IMR-90 (cell line): Measurements from ENCODE around the gene FCMR. TPM values are rescaled to one million over a fixed set of nuclear protein-coding genes. Genes with fewer than 3 reads are reported as not detected.

Experiments
- ATAC-seq: fragments of 200-7000 bp; cut with Tn5 transposase; 2 replicates; pipeline ENCODE4 v1.9.1; 2020; ENCODE audit warnings: low read depth, mild to moderate bottlenecking, moderate library complexity
- BruUV-seq: library from RNA; stranded (reverse); fragments of 400-500 nt; replicated peaks from 2 replicates; lab custom pipeline; 2021; lab: Mats Ljungman, UMichigan
- CTCF ChIA-PET: fragments of 300-600 bp; formaldehyde crosslinking; extraction: SDS; loops from one replicate; lab custom pipeline; 2021; ENCODE audit warnings: antibody characterized with exemption; lab: Yijun Ruan, JAX
- POLR2A ChIA-PET: fragments of 300-600 bp; sonication (Branson Sonifier 250); formaldehyde crosslinking; loops from one replicate; lab custom pipeline; 2022; ENCODE audit warnings: antibody characterized with exemption; ENCODE audit not compliant: unreplicated experiment; lab: Charles Lee
- DNase-seq: peaks from one replicate; pipeline ENCODE4 v3.0.0; 2013
- H2AFZ ChIP-seq: replicated peaks from 2 replicates; pipeline ENCODE3; 2013; ENCODE audit warnings: low read length, mild to moderate bottlenecking; ENCODE audit not compliant: poor library complexity
- H2AK5ac ChIP-seq: 2 replicates; pipeline ENCODE4 v1.6.1; 2013; ENCODE audit warnings: low read depth, low read length, inconsistent platforms
- H2AK9ac ChIP-seq: replicated peaks from 2 replicates; pipeline ENCODE3; 2013; ENCODE audit warnings: mild to moderate bottlenecking, low read depth, low read length, moderate library complexity; ENCODE audit not compliant: poor library complexity
- H2BK120ac ChIP-seq: 2 replicates; pipeline ENCODE4 v1.6.1; 2013; ENCODE audit warnings: low read depth, low read length, inconsistent platforms
- H2BK15ac ChIP-seq: 3 replicates; pipeline ENCODE4 v1.6.1; 2013; ENCODE audit warnings: low read depth, low read length, inconsistent platforms
- H2BK20ac ChIP-seq: 2 replicates; pipeline ENCODE4 v1.6.1; 2013; ENCODE audit warnings: low read depth, mild to moderate bottlenecking, inconsistent platforms, low read length, moderate library complexity
- H2BK5ac ChIP-seq: 2 replicates; pipeline ENCODE4 v1.6.1; 2013; ENCODE audit warnings: mild to moderate bottlenecking, low read depth, low read length, inconsistent platforms; ENCODE audit not compliant: poor library complexity, severe bottlenecking
- H3K14ac ChIP-seq: replicated peaks from 2 replicates; pipeline ENCODE4 v1.6.1; 2013; ENCODE audit warnings: low read depth, low read length, inconsistent platforms
- H3K18ac ChIP-seq: 2 replicates; pipeline ENCODE4 v1.6.1; 2013; ENCODE audit warnings: low read depth, low read length, control low read depth
- H3K23ac ChIP-seq: 2 replicates; pipeline ENCODE4 v1.6.1; 2013; ENCODE audit warnings: low read depth, low read length, inconsistent platforms
- H3K27ac ChIP-seq: 2 replicates; pipeline ENCODE4 v1.5.1; 2013; ENCODE audit warnings: mild to moderate bottlenecking, control low read depth, low read length; ENCODE audit not compliant: insufficient read depth
- H3K27me3 ChIP-seq: 2 replicates; pipeline ENCODE4 v1.6.1; 2013; ENCODE audit warnings: low read length; ENCODE audit not compliant: control insufficient read depth, insufficient read depth
- H3K36me3 ChIP-seq: 2 replicates; pipeline ENCODE4 v1.6.1; 2013; ENCODE audit warnings: low read length, mixed read lengths; ENCODE audit not compliant: control insufficient read depth, insufficient read depth
- H3K4ac ChIP-seq: 2 replicates; pipeline ENCODE4 v1.6.1; 2013; ENCODE audit warnings: low read depth, low read length, inconsistent platforms
- H3K4me1 ChIP-seq: 2 replicates; pipeline ENCODE4 v1.6.1; 2013; ENCODE audit warnings: low read length, mixed read lengths; ENCODE audit not compliant: control insufficient read depth, insufficient read depth
- H3K4me2 ChIP-seq: 2 replicates; pipeline ENCODE4 v1.6.1; 2013; ENCODE audit warnings: low read depth, mild to moderate bottlenecking, control low read depth, low read length, moderate library complexity
- H3K4me3 ChIP-seq: 2 replicates; pipeline ENCODE4 v1.5.1; 2013; ENCODE audit warnings: low read depth, mild to moderate bottlenecking, control low read depth, low read length, moderate library complexity; ENCODE audit not compliant: insufficient read depth
- H3K56ac ChIP-seq: 2 replicates; pipeline ENCODE4 v1.6.1; 2013; ENCODE audit warnings: low read length, inconsistent platforms; ENCODE audit not compliant: insufficient read depth; ENCODE audit errors: extremely low read depth
- H3K79me1 ChIP-seq, 2 experiments: 2 replicates each; pipeline ENCODE4 v1.6.1; 2013; ENCODE audit warnings: low read length in 2 of 2, inconsistent platforms in 1 of 2, low read depth in 1 of 2
- H3K9ac ChIP-seq: 2 replicates; pipeline ENCODE4 v1.6.1; 2013; ENCODE audit warnings: low read depth, low read length, control low read depth
- H3K9me1 ChIP-seq: 2 replicates; pipeline ENCODE4 v1.6.1; 2013; ENCODE audit warnings: low read length, inconsistent platforms; ENCODE audit not compliant: insufficient read depth
- H3K9me3 ChIP-seq: 2 replicates; pipeline ENCODE4 v1.6.1; 2013; ENCODE audit warnings: low read length; ENCODE audit not compliant: control insufficient read depth, insufficient read depth
- H4K20me1 ChIP-seq: 2 replicates; pipeline ENCODE4 v1.6.1; 2013; ENCODE audit warnings: low read length, inconsistent platforms; ENCODE audit not compliant: insufficient read depth
- H4K5ac ChIP-seq: 2 replicates; pipeline ENCODE4 v1.6.1; 2013; ENCODE audit warnings: mild to moderate bottlenecking, low read depth, low read length, control low read depth
- H4K8ac ChIP-seq, 2 experiments: 2 replicates each; pipeline ENCODE4 v1.6.1; 2013; ENCODE audit warnings: low read depth in 2 of 2, low read length in 2 of 2, control low read depth in 1 of 2, inconsistent platforms in 1 of 2
- H4K91ac ChIP-seq: 2 replicates; pipeline ENCODE4 v1.6.1; 2013; ENCODE audit warnings: low read depth, low read length, inconsistent platforms; ENCODE audit not compliant: insufficient read depth
- BHLHE40 ChIP-seq: fragments of 150-350 bp; IDR thresholded peaks from 2 replicates; pipeline ENCODE4 v1.6.1; 2016; ENCODE audit warnings: mild to moderate bottlenecking, low read depth, low read length
- CEBPB ChIP-seq: IDR thresholded peaks from 2 replicates; pipeline ENCODE4 v1.6.1; 2012; ENCODE audit warnings: low read depth, low read length, improper control_type of control experiment
- CHD1 ChIP-seq: IDR thresholded peaks from 2 replicates; pipeline ENCODE4 v1.6.1; 2012; ENCODE audit warnings: low read depth, low read length, improper control_type of control experiment
- FOS ChIP-seq: fragments of 150-350 bp; IDR thresholded peaks from 2 replicates; pipeline ENCODE4 v1.6.1; 2016; ENCODE audit warnings: low read depth, low read length
- MAFK ChIP-seq: IDR thresholded peaks from 2 replicates; pipeline ENCODE4 v1.6.1; 2012; ENCODE audit warnings: low read depth, low read length, improper control_type of control experiment
- MAZ ChIP-seq: IDR thresholded peaks from 2 replicates; pipeline ENCODE4 v1.6.1; 2012; ENCODE audit warnings: low read depth, mild to moderate bottlenecking, low read length, improper control_type of control experiment, moderate library complexity, borderline replicate concordance
- MXI1 ChIP-seq: IDR thresholded peaks from 2 replicates; pipeline ENCODE4 v1.6.1; 2012; ENCODE audit warnings: low read depth, mild to moderate bottlenecking, low read length, moderate library complexity, borderline replicate concordance
- NFE2L2 ChIP-seq: fragments of 150-350 bp; IDR thresholded peaks from 2 replicates; pipeline ENCODE4 v1.6.1; 2016; ENCODE audit warnings: low read depth, mild to moderate bottlenecking, low read length
- POLR2A ChIP-seq: IDR thresholded peaks from 2 replicates; pipeline ENCODE4 v1.6.1; 2012; ENCODE audit warnings: mild to moderate bottlenecking, low read depth, low read length
- RAD21 ChIP-seq: IDR thresholded peaks from 2 replicates; pipeline ENCODE4 v1.6.1; 2012; ENCODE audit warnings: low read length, improper control_type of control experiment
- RCOR1 ChIP-seq: IDR thresholded peaks from 2 replicates; pipeline ENCODE4 v1.6.1; 2012; ENCODE audit warnings: mild to moderate bottlenecking, low read length, improper control_type of control experiment; ENCODE audit not compliant: insufficient replicate concordance
- RFX5 ChIP-seq: IDR thresholded peaks from 2 replicates; pipeline ENCODE4 v1.8.0; 2012; ENCODE audit warnings: low read depth, mild to moderate bottlenecking, low read length, moderate library complexity
- SMC3 ChIP-seq: fragments of 150-350 bp; IDR thresholded peaks from 2 replicates; pipeline ENCODE4 v1.6.1; 2016; ENCODE audit warnings: low read depth, mild to moderate bottlenecking, antibody characterized with exemption, low read length, moderate library complexity
- WGBS, 2 experiments: methylation state at CpG; one replicate each; pipeline versions ENCODE4 v1.1.5 to v1.1.7; 2013; ENCODE audit warnings: missing lambda C conversion rate in 2 of 2; ENCODE audit not compliant: insufficient read length in 1 of 2; ENCODE audit errors: extremely low coverage in 2 of 2; 5-methylcytosine and 5-hydroxymethylcytosine counted together
- dilution Hi-C: fragments of 300-500 bp; cut with HindIII; formaldehyde crosslinking; loops from one replicate; pipeline ENCODE4 v1.14.3; 2018; ENCODE audit warnings: low sequenced_read_pairs; ENCODE audit not compliant: unreplicated experiment
- in situ Hi-C: fragments of 300-500 bp; cut with MboI; formaldehyde crosslinking; loops from 3 replicates; pipeline ENCODE4 v1.14.3; 2019; ENCODE audit warnings: low sequenced_read_pairs, inconsistent platforms, mixed read lengths
- intact Hi-C: fragments of 100-400 bp; cut with micrococcal nuclease; formaldehyde crosslinking; loops from 2 replicates; pipeline ENCODE4 v1.10.0; 2022
- polyA plus RNA-seq, 3 experiments: library from polyadenylated mRNA; depleted of rRNA; stranded (reverse); fragments of >200 nt; gene quantifications; 2 replicates each; pipeline ENCODE4 v1.2.3, GENCODE V29; 2012; ENCODE audit warnings: low replicate concordance in 1 of 3
- total RNA-seq: library from RNA; depleted of rRNA; stranded (reverse); fragments of >200 nt; gene quantifications from 2 replicates; pipeline ENCODE4 v1.2.3, GENCODE V29; 2012
- TF ChIP-seq, protein P1 (sequence below): fragments of 150-350 bp; IDR thresholded peaks from 2 replicates; pipeline ENCODE4 v1.6.1; 2016; ENCODE audit warnings: low read depth, mild to moderate bottlenecking, low read length, moderate library complexity, borderline replicate concordance
- TF ChIP-seq, protein P2 (sequence below): fragments of 150-350 bp; IDR thresholded peaks from 2 replicates; pipeline ENCODE4 v1.6.1; 2017; ENCODE audit warnings: mild to moderate bottlenecking, antibody characterized with exemption, low read length, low read depth
- TF ChIP-seq, protein P3 (sequence below): conservative IDR thresholded peaks from 2 replicates; pipeline ENCODE4 v1.5.1; 2012; ENCODE audit warnings: mild to moderate bottlenecking, low read depth, low read length, improper control_type of control experiment

Gene FCMR
- total and polyA plus RNA-seq, 2 of the 4 experiments (the other 2 are of a cell fraction) = 0.09 TPM; not detected in 1

DNA sequence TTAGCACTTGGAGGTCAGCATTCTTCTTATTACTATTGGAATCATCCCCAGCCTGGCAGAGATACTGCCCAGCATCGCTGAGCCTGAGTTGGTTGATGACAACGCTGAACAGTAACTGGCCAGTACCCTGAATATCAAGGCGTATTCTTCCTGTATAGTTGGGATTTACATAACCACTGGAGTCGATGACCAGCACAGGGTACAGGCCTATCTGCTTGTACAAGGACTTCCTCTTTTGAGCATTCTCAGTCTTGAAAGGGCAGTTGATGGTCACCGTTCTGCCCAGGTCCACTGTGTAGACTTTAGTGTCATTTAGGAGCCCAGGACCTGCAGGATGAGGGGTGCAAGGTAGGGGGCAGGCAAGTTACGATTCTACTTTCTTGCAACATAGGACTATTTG, 15.7 kb upstream of the FCMR start:
- Histone ChIP-seq H3K27ac (no peak overlapping the region), H3K4me1 (no peaks in the 10 kb centered on the region), H3K18ac (no peak overlapping the region), H3K9ac (no peak overlapping the region), H3K23ac (no peak overlapping the region), H3K56ac (no peak overlapping the region), H2BK120ac (no peak overlapping the region), H3K4me3 (no peak overlapping the region), H4K5ac (no peak overlapping the region), H4K20me1 (no peaks in the 10 kb centered on the region), H2AFZ (no peak overlapping the region), H3K14ac (no peak overlapping the region), H3K27me3 (peaks cover 41% of the 10 kb centered on the region), H2AK5ac (no peak overlapping the region), H4K91ac (no peak overlapping the region), H3K36me3 (no peaks in the 10 kb centered on the region), H4K8ac (no peak overlapping the region), H3K9me3 (no peaks in the 10 kb centered on the region), H2BK15ac (no peak overlapping the region), H3K9me1 (no peaks in the 10 kb centered on the region), H3K4ac (no peak overlapping the region), H3K79me1 (no peaks in the 10 kb centered on the region), H2BK20ac (no peak overlapping the region), H2BK5ac (no peak overlapping the region), H2AK9ac (peak overlapping the region; percentile 35), H3K4me2 (no peak overlapping the region)
- CTCF ChIA-PET = no interaction called here
- TF ChIP-seq, protein P1, sequence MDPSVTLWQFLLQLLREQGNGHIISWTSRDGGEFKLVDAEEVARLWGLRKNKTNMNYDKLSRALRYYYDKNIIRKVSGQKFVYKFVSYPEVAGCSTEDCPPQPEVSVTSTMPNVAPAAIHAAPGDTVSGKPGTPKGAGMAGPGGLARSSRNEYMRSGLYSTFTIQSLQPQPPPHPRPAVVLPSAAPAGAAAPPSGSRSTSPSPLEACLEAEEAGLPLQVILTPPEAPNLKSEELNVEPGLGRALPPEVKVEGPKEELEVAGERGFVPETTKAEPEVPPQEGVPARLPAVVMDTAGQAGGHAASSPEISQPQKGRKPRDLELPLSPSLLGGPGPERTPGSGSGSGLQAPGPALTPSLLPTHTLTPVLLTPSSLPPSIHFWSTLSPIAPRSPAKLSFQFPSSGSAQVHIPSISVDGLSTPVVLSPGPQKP = no peak
- TF ChIP-seq CHD1 (no peak), NFE2L2 (no peak), FOS (no peak), CEBPB (no peak), RFX5 (no peak), MAZ (no peak), MXI1 (no peak), POLR2A (no peak), MAFK (no peak), RAD21 (no peak), RCOR1 (no peak), BHLHE40 (no peak), SMC3 (no peak)
- TF ChIP-seq, protein P2, sequence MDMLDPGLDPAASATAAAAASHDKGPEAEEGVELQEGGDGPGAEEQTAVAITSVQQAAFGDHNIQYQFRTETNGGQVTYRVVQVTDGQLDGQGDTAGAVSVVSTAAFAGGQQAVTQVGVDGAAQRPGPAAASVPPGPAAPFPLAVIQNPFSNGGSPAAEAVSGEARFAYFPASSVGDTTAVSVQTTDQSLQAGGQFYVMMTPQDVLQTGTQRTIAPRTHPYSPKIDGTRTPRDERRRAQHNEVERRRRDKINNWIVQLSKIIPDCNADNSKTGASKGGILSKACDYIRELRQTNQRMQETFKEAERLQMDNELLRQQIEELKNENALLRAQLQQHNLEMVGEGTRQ = no peak
- TF ChIP-seq, protein P3, sequence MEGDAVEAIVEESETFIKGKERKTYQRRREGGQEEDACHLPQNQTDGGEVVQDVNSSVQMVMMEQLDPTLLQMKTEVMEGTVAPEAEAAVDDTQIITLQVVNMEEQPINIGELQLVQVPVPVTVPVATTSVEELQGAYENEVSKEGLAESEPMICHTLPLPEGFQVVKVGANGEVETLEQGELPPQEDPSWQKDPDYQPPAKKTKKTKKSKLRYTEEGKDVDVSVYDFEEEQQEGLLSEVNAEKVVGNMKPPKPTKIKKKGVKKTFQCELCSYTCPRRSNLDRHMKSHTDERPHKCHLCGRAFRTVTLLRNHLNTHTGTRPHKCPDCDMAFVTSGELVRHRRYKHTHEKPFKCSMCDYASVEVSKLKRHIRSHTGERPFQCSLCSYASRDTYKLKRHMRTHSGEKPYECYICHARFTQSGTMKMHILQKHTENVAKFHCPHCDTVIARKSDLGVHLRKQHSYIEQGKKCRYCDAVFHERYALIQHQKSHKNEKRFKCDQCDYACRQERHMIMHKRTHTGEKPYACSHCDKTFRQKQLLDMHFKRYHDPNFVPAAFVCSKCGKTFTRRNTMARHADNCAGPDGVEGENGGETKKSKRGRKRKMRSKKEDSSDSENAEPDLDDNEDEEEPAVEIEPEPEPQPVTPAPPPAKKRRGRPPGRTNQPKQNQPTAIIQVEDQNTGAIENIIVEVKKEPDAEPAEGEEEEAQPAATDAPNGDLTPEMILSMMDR = no peak
- ATAC-seq (no peak), DNase-seq (no peak)
- in situ Hi-C loops (no loop called here), intact Hi-C loops (loop anchor here (5.0 kb wide), 1 partner anchor 140 kb away; no protein-coding TSS in a partner anchor), dilution Hi-C loops (no loop called here)
- POLR2A ChIA-PET = no interaction called here
- 79% methylated on average over 2 of the region's 6 CpGs; no CpG with 5 or more reads in 1 of the 2 experiments for WGBS, 2 experiments
- no TSS peak for BruUV-seq
